Measurements from ENCODE around the gene DDX60. TPM values are rescaled to one million over a fixed set of nuclear protein-coding genes. Genes with fewer than 3 reads are reported as not detected.

Gene DDX60
- total RNA-seq, 1 donor from 2014 or later: 5.0 TPM

- Mint-ChIP-seq H3K27me3 (ENCODE audit: unreplicated experiment) (no peaks in the 10 kb centered on the region), H3K9me3 (ENCODE audit: unreplicated experiment) (no peaks in the 10 kb centered on the region), H3K36me3 (ENCODE audit: low read depth, unreplicated experiment) (no peaks in the 10 kb centered on the region), H3K4me1 (ENCODE audit: unreplicated experiment) (no peaks in the 10 kb centered on the region), H3K27ac (ENCODE audit: unreplicated experiment) (no peak overlapping the region), H3K4me3 (ENCODE audit: unreplicated experiment) (no peak overlapping the region)
- no peak for TF ChIP-seq CTCF (IDR thresholded peaks at IDR 0.05; ENCODE audit: unreplicated experiment)
- DNase-seq (ENCODE audit: low spot score): no peak
These were observed 53.2 kb downstream of the DDX60 start for GRCh38 chr4:168265327-168265726.

- H3K9me3 Mint-ChIP-seq (ENCODE audit: unreplicated experiment): no peaks in the 10 kb centered on the region
- H3K27ac Mint-ChIP-seq (ENCODE audit: unreplicated experiment): no peak overlapping the region
- no peaks in the 10 kb centered on the region for H3K4me1 Mint-ChIP-seq (ENCODE audit: unreplicated experiment)
- H3K4me3 Mint-ChIP-seq (ENCODE audit: unreplicated experiment): no peak overlapping the region
- no peaks in the 10 kb centered on the region for H3K27me3 Mint-ChIP-seq (ENCODE audit: unreplicated experiment)
- DNase-seq (ENCODE audit: low spot score): no peak
- TF ChIP-seq CTCF (IDR thresholded peaks at IDR 0.05; ENCODE audit: unreplicated experiment): no peak
- no peaks in the 10 kb centered on the region for H3K36me3 Mint-ChIP-seq (ENCODE audit: low read depth, unreplicated experiment)
These were observed 53.6 kb downstream of the DDX60 start for GRCh38 chr4:168264903-168265302.

DNA sequence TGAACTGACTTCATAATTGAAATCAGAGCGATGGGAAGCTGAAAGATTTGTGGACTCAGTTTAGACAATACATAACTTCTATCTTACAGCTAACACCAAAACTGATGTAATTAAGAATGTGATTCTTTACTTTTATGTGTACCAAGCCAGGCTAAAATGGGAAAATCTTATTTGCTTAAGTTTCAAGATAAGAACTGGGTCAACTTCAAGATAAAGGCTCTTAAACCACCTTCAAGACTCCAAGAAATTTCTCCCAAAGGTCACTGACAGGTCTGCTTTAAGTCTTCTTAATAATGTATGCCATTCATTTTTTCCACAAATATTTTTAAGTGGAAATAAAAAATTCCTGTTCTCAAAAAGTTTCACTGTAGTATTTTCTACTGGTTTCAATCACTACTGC, 55.5 kb downstream of the DDX60 start:
- Mint-ChIP-seq H3K27me3 (ENCODE audit: unreplicated experiment) (no peaks in the 10 kb centered on the region), H3K4me3 (ENCODE audit: unreplicated experiment) (no peak overlapping the region), H3K27ac (ENCODE audit: unreplicated experiment) (no peak overlapping the region), H3K9me3 (ENCODE audit: unreplicated experiment) (no peaks in the 10 kb centered on the region), H3K4me1 (ENCODE audit: unreplicated experiment) (no peaks in the 10 kb centered on the region), H3K36me3 (ENCODE audit: low read depth, unreplicated experiment) (no peaks in the 10 kb centered on the region)
- TF ChIP-seq CTCF (IDR thresholded peaks at IDR 0.05; ENCODE audit: unreplicated experiment): no peak
- no peak for DNase-seq (ENCODE audit: low spot score)

GRCh38 chr4:168259096-168259495, 59.5 kb downstream of the DDX60 start:
- H3K9me3 Mint-ChIP-seq (ENCODE audit: unreplicated experiment): no peaks in the 10 kb centered on the region
- H3K4me1 Mint-ChIP-seq (ENCODE audit: unreplicated experiment): no peaks in the 10 kb centered on the region
- DNase-seq (ENCODE audit: low spot score): no peak
- H3K36me3 Mint-ChIP-seq (ENCODE audit: low read depth, unreplicated experiment): no peaks in the 10 kb centered on the region
- H3K27ac Mint-ChIP-seq (ENCODE audit: unreplicated experiment): no peak overlapping the region
- no peaks in the 10 kb centered on the region for H3K27me3 Mint-ChIP-seq (ENCODE audit: unreplicated experiment)
- TF ChIP-seq CTCF (IDR thresholded peaks at IDR 0.05; ENCODE audit: unreplicated experiment): no peak
- no peak overlapping the region for H3K4me3 Mint-ChIP-seq (ENCODE audit: unreplicated experiment)

DNA sequence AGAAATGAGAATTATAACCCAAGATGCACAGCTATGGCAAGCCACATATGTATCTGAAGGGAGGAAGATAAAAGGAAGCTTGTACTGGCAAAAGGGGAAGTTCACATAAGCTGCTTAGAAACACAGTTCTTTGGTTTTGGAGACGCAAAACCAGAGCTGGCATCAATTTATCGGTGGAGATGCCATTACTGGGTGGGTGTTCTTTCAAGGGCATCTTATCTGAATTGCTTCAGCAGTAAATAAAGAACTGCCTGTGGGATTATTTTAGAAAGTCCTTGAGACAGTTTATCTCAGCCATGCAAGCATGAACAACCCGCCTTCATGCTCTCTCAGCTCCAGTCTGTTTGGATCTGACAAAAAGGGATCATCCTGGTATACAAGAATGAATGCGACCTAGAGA, 60.8 kb downstream of the DDX60 start:
- TF ChIP-seq CTCF (IDR thresholded peaks at IDR 0.05; ENCODE audit: unreplicated experiment): no peak
- H3K36me3 Mint-ChIP-seq (ENCODE audit: low read depth, unreplicated experiment): peaks cover 9% of the 10 kb centered on the region

More for the DNA sequence above, 60.8 kb downstream of the DDX60 start:
- DNase-seq (ENCODE audit: low spot score): no peak
- no peaks in the 10 kb centered on the region for H3K9me3 Mint-ChIP-seq (ENCODE audit: unreplicated experiment)
- H3K4me1 Mint-ChIP-seq (ENCODE audit: unreplicated experiment): no peaks in the 10 kb centered on the region
- no peak overlapping the region for H3K4me3 Mint-ChIP-seq (ENCODE audit: unreplicated experiment)
- H3K27ac Mint-ChIP-seq (ENCODE audit: unreplicated experiment): no peak overlapping the region
- H3K27me3 Mint-ChIP-seq (ENCODE audit: unreplicated experiment): no peaks in the 10 kb centered on the region

Measured in endothelial cell (in vitro differentiated cells).